HepG2 (cell line): ENCODE measurements around the gene VPS54. TPM values are rescaled to one million over a fixed set of nuclear protein-coding genes. Genes with fewer than 3 reads are reported as not detected.

Experiments
- ARID3A ChIP-seq: IDR thresholded peaks from 2 replicates; pipeline ENCODE4 v1.6.1; 2012; ENCODE audit warnings: low read depth, low read length, improper control_type of control experiment
- BCL6 ChIP-seq: IDR thresholded peaks from 2 replicates; pipeline ENCODE4 v1.6.1; 2016; ENCODE audit warnings: missing genetic modification reagents, missing compliant biosample characterization
- GATAD1 ChIP-seq: IDR thresholded peaks from 2 replicates; pipeline ENCODE4 v1.6.1; 2016; ENCODE audit warnings: missing genetic modification reagents, missing compliant biosample characterization
- MED8 ChIP-seq: sonication (generic); formaldehyde crosslinking; IDR thresholded peaks from 2 replicates; pipeline ENCODE4 v1.8.1; 2023; ENCODE audit warnings: mild to moderate bottlenecking, missing genetic modification reagents; ENCODE audit not compliant: insufficient replicate concordance
- MLX ChIP-seq: IDR thresholded peaks from 2 replicates; pipeline ENCODE4 v1.6.1; 2016
- PBX2 ChIP-seq: IDR thresholded peaks from 2 replicates; pipeline ENCODE4 v1.6.1; 2016; ENCODE audit warnings: control low read depth
- SIX4 ChIP-seq: sonication (generic); formaldehyde crosslinking; IDR thresholded peaks from 2 replicates; pipeline ENCODE4 v1.4.0; 2020; ENCODE audit warnings: missing genetic modification reagents
- TCF12 ChIP-seq, 2 experiments: fragments of 450-650 bp in 1 of 2; sonication (generic) in 1 of 2; formaldehyde crosslinking in 1 of 2; IDR thresholded peaks; 2 replicates each; pipeline versions ENCODE4 v1.6.1 to v1.8.0; 2017 to 2022; ENCODE audit warnings: antibody characterized with exemption in 1 of 2, mild to moderate bottlenecking in 1 of 2, missing genetic modification reagents in 1 of 2, moderate library complexity in 1 of 2
- ZBTB40 ChIP-seq, 2 experiments: fragments of 450-650 bp in 1 of 2; sonication (generic) in 1 of 2; formaldehyde crosslinking in 1 of 2; IDR thresholded peaks; 2 replicates each; pipeline versions ENCODE4 v1.6.1 to v1.8.0; 2016 to 2022; ENCODE audit warnings: antibody characterized with exemption in 1 of 2, mild to moderate bottlenecking in 1 of 2, missing genetic modification reagents in 1 of 2
- ZGPAT ChIP-seq: IDR thresholded peaks from 2 replicates; pipeline ENCODE4 v1.6.1; 2016; ENCODE audit warnings: mild to moderate bottlenecking
- ZNF460 ChIP-seq: sonication (generic); formaldehyde crosslinking; IDR thresholded peaks from 2 replicates; pipeline ENCODE4 v1.5.1; 2020; ENCODE audit warnings: missing genetic modification reagents, mild to moderate bottlenecking, borderline replicate concordance
- polyA plus RNA-seq, 8 experiments: library from polyadenylated mRNA; depleted of rRNA in 3 of 8; stranded (reverse) in 7 of 8; unstranded in 1 of 8; fragments of >200 nt; fragmentation: Illumina TruSeq in 4 of 8; extraction: Trizol in 4 of 8; gene quantifications; 2 replicates each; pipeline versions ENCODE4 v1.2.1 to v1.2.3, GENCODE V29; 2011 to 2016; ENCODE audit warnings: low read depth in 4 of 8, missing spikeins in 1 of 8, mixed read lengths in 1 of 8; ENCODE audit not compliant: insufficient read depth in 1 of 8
- total RNA-seq, 5 experiments: library from RNA; depleted of rRNA; stranded (reverse); fragments of >200 nt; fragmentation: Illumina TruSeq; extraction: Trizol; gene quantifications; 2 replicates each; pipeline ENCODE4 v1.2.3, GENCODE V29; 2016; ENCODE audit warnings: low read depth in 1 of 5

The VPS54 gene
- total and polyA plus RNA-seq, 2 of the 13 experiments (the other 11 are each of a cell fraction or from before 2014, with no cell fraction given): 64.7 to 77.5 TPM

- TF ChIP-seq PBX2 (CRISPR knock-in tag) (0 out of 2 replicates have a peak, but pooled peaks have one; percentile 37), SIX4 (CRISPR knock-in tag) (peak; percentile 96), BCL6 (CRISPR knock-in tag) (peak; percentile 96), ARID3A (peak; percentile 80), ZBTB40 (IDR thresholded peaks at IDR 0.05) (no peak), ZBTB40 (CRISPR knock-in tag; IDR thresholded peaks at IDR 0.05) (no peak), ZGPAT (CRISPR knock-in tag) (peak; percentile 95), MLX (peak; percentile 93), GATAD1 (CRISPR knock-in tag) (peak; percentile 75), TCF12 (IDR thresholded peaks at IDR 0.05) (no peak), TCF12 (CRISPR knock-in tag; IDR thresholded peaks at IDR 0.05) (peak; percentile 94; the same call in 1 of the 2 replicates), ZNF460 (no peak), MED8 (CRISPR knock-in tag) (peak; percentile 91)
Observed at GRCh38 chr2:63983986-63984605, 35.1 kb downstream of the VPS54 start (continued).
